Measurements from ENCODE around the gene INA. TPM values are rescaled to one million over a fixed set of nuclear protein-coding genes. Genes with fewer than 3 reads are reported as not detected.

INA gene
- under 1 TPM in 1 of 2 experiments, not detected in 1; 0.10 TPM for total RNA-seq

GRCh38 chr10:103276896-103277712 lies at the start of gene INA:
INA (plus strand) TSS chr10:103277138; CDS start chr10:103277212, 74 bp downstream.

GRCh38 chr10:103245587-103245986 lies 31.4 kb upstream of the INA start, which contains the start of gene RPEL1:
RPEL1 (plus strand) TSS chr10:103245887; CDS start chr10:103245997, 110 bp downstream.

Other genes starting within 250 kb of the INA start
- gene NT5C2, start 83.9 kb upstream of the INA start, total RNA-seq = 10 to 100 TPM; 62.3 to 70.4 TPM
- gene RPEL1, start 31.3 kb upstream of the INA start, total RNA-seq = not detected
- 10 to 100 TPM; 11.0 to 11.1 TPM for gene PCGF6, start 74.0 kb downstream of the INA start, total RNA-seq
- 1 to 10 TPM; 9.0 to 9.3 TPM for gene TAF5, start 90.8 kb downstream of the INA start, total RNA-seq
- gene ATP5MK, start 119.3 kb downstream of the INA start, total RNA-seq = 100 to 1,000 TPM; 253 to 261 TPM
- gene PDCD11, start 119.5 kb downstream of the INA start, total RNA-seq = 10 to 100 TPM; 36.6 to 40.7 TPM
- 100 to 1,000 TPM; 108 to 110 TPM for gene CALHM2, start 175.2 kb downstream of the INA start, total RNA-seq
- gene CALHM1, start 181.8 kb downstream of the INA start, total RNA-seq = under 1 TPM; 0.25 to 0.29 TPM
- under 1 TPM; 0.14 to 0.20 TPM for gene CALHM3, start 202.1 kb downstream of the INA start, total RNA-seq
- gene NEURL1, start 216.6 kb downstream of the INA start, total RNA-seq = 1 to 10 TPM; 1.0 to 1.1 TPM

Measured in activated naive CD4-positive, alpha-beta T cell treated with anti-CD3 and anti-CD28 coated beads, Interleukin-2, amount 10 ng/mL, durations not matched to agents 5 hours and 36 hours (primary cell).